HepG2 (cell line): ENCODE measurements around the gene SRSF2. TPM values are rescaled to one million over a fixed set of nuclear protein-coding genes. Genes with fewer than 3 reads are reported as not detected.
A peak's percentile ranks its signal among the peaks of the same experiment; 100 is the strongest.

ENCODE experiments used
- ATF1 ChIP-seq: IDR thresholded peaks from 2 replicates; pipeline ENCODE4 v1.6.1; 2016; ENCODE audit warnings: mild to moderate bottlenecking, control low read depth
- ATF4 ChIP-seq, 2 experiments: fragments of 450-650 bp in 1 of 2; sonication (generic) in 1 of 2; formaldehyde crosslinking; IDR thresholded peaks; 2 replicates each; pipeline versions ENCODE4 v1.5.0 to v1.8.0; 2020 to 2022; ENCODE audit warnings: mild to moderate bottlenecking in 1 of 2, missing genetic modification reagents in 1 of 2
- CENPT ChIP-seq: sonication (generic); formaldehyde crosslinking; IDR thresholded peaks from 2 replicates; pipeline ENCODE4 v1.8.0; 2022; ENCODE audit warnings: low read depth, mild to moderate bottlenecking, moderate library complexity, missing genetic modification reagents
- FOSL2 ChIP-seq: sonication (generic); formaldehyde crosslinking; IDR thresholded peaks from 2 replicates; pipeline ENCODE4 v1.4.0; 2020; ENCODE audit warnings: missing genetic modification reagents
- HOXA7 ChIP-seq: sonication (generic); formaldehyde crosslinking; IDR thresholded peaks from 2 replicates; pipeline ENCODE4 v1.8.1; 2022; ENCODE audit warnings: mild to moderate bottlenecking, missing genetic modification reagents, moderate library complexity
- JARID2 ChIP-seq: sonication (generic); formaldehyde crosslinking; IDR thresholded peaks from 2 replicates; pipeline ENCODE4 v1.8.1; 2023; ENCODE audit warnings: missing genetic modification reagents, inconsistent platforms; ENCODE audit not compliant: insufficient replicate concordance
- MAFF ChIP-seq: IDR thresholded peaks from 2 replicates; pipeline ENCODE4 v1.6.1; 2011; ENCODE audit warnings: low read depth, low read length, improper control_type of control experiment
- NFIC ChIP-seq: IDR thresholded peaks from 2 replicates; pipeline ENCODE4 v1.6.1; 2012; ENCODE audit warnings: mild to moderate bottlenecking, low read length, inconsistent platforms
- PRMT3 ChIP-seq: sonication (generic); formaldehyde crosslinking; IDR thresholded peaks from 2 replicates; pipeline ENCODE4 v1.8.1; 2022; ENCODE audit warnings: low read depth, mild to moderate bottlenecking, moderate library complexity, missing genetic modification reagents, borderline replicate concordance
- RBM39 ChIP-seq: fragments of 200-400 bp; formaldehyde crosslinking; IDR thresholded peaks from one replicate; pipeline ENCODE4 v1.6.1; 2018; ENCODE audit warnings: antibody characterized with exemption, mild to moderate bottlenecking, low read depth, low read length; ENCODE audit not compliant: poor library complexity, severe bottlenecking
- WIZ ChIP-seq: sonication (generic); formaldehyde crosslinking; IDR thresholded peaks from 2 replicates; pipeline ENCODE4 v1.5.1; 2020; ENCODE audit warnings: mild to moderate bottlenecking, missing genetic modification reagents
- ZBTB26 ChIP-seq: IDR thresholded peaks from 2 replicates; pipeline ENCODE4 v1.6.1; 2016; ENCODE audit warnings: missing compliant biosample characterization, missing genetic modification reagents, borderline replicate concordance
- ZC3H4 ChIP-seq: sonication (generic); formaldehyde crosslinking; IDR thresholded peaks from 2 replicates; pipeline ENCODE4 v1.4.0; 2020; ENCODE audit warnings: missing genetic modification reagents, borderline replicate concordance
- ZNF281 ChIP-seq: sonication (generic); formaldehyde crosslinking; IDR thresholded peaks from 2 replicates; pipeline ENCODE4 v1.4.0; 2020; ENCODE audit warnings: missing genetic modification reagents, borderline replicate concordance
- ZNF570 ChIP-seq: sonication (generic); formaldehyde crosslinking; IDR thresholded peaks from 2 replicates; pipeline ENCODE4 v1.4.0; 2020; ENCODE audit warnings: mild to moderate bottlenecking, missing genetic modification reagents, borderline replicate concordance
- ZNF768 ChIP-seq: sonication (generic); formaldehyde crosslinking; IDR thresholded peaks from 2 replicates; pipeline ENCODE4 v1.4.0; 2020; ENCODE audit warnings: missing genetic modification reagents
- polyA plus RNA-seq, 8 experiments: library from polyadenylated mRNA; depleted of rRNA in 3 of 8; stranded (reverse) in 7 of 8; unstranded in 1 of 8; fragments of >200 nt; fragmentation: Illumina TruSeq in 4 of 8; extraction: Trizol in 4 of 8; gene quantifications; 2 replicates each; pipeline versions ENCODE4 v1.2.1 to v1.2.3, GENCODE V29; 2011 to 2016; ENCODE audit warnings: low read depth in 4 of 8, missing spikeins in 1 of 8, mixed read lengths in 1 of 8; ENCODE audit not compliant: insufficient read depth in 1 of 8
- total RNA-seq, 5 experiments: library from RNA; depleted of rRNA; stranded (reverse); fragments of >200 nt; fragmentation: Illumina TruSeq; extraction: Trizol; gene quantifications; 2 replicates each; pipeline ENCODE4 v1.2.3, GENCODE V29; 2016; ENCODE audit warnings: low read depth in 1 of 5
- TF ChIP-seq, protein P1 (sequence below): sonication (generic); formaldehyde crosslinking; IDR thresholded peaks from 2 replicates; pipeline ENCODE4 v1.5.0; 2020; ENCODE audit warnings: missing genetic modification reagents, mild to moderate bottlenecking, borderline replicate concordance
- TF ChIP-seq, protein P2 (sequence below): sonication (generic); formaldehyde crosslinking; IDR thresholded peaks from 2 replicates; pipeline ENCODE4 v1.8.0; 2022; ENCODE audit warnings: mild to moderate bottlenecking, missing genetic modification reagents; ENCODE audit not compliant: insufficient replicate concordance

The SRSF2 gene
- total and polyA plus RNA-seq, 2 of the 13 experiments (the other 11 are each of a cell fraction or from before 2014, with no cell fraction given) = 306 to 319 TPM

DNA sequence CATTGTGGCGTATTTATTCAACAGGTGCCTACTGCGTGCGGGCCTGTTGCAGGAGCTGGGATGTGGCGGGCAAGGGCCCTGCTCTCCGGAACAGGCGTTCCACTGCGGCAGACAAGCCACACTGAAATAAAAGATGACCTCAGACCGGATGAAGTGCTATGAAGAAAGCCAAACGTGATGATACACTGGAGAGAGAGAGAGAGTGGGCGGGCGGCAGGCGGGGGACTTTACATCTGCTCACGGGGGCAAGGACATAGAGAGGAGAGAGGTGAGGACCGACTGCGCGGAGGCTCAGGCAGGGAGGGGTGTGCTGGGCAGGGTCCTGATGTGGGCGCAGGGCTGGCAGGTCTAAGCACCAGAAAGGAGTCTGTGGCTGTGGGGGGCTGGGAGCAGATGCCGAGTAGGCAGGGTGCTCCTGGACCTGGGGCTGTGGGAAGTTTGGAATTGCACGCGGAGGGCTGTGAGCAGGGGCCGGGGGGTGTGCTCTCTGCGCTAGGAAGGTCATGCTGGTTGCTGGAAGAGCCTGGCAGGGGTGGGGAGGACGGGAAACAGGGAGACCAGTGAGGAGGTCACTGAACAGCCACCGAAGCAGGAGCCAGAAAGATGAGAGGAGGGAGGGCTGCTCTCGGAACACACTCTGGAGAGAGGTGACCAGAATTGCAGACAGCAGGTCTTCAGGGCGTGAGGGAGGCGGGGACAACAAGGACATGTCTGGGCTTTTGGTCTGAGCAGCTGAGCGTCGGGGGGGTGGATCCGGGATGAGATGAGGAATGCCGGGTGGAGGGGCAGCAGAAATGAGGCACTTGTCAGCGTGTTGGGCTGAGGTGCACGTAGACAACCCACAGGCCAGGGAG, 36.3 kb downstream of the SRSF2 start (continued):
- TF ChIP-seq ATF4 (CRISPR knock-in tag; IDR thresholded peaks at IDR 0.05) (peak in 1 of 2 experiments; percentile 31; a peak in 1 of 4 replicates), ZNF570 (CRISPR knock-in tag) (0 out of 2 replicates have a peak, but pooled peaks have one; percentile 28), JARID2 (no peak), MAFF (no peak), PRMT3 (CRISPR knock-in tag) (no peak), RBM39 (peak; percentile 43), ZNF281 (no peak; the same call in 1 of the 2 replicates), FOSL2 (CRISPR knock-in tag) (peak; percentile 66), WIZ (CRISPR knock-in tag) (no peak), ZNF768 (CRISPR knock-in tag) (no peak), ATF1 (no peak), CENPT (CRISPR knock-in tag) (no peak), NFIC (no peak), HOXA7 (CRISPR knock-in tag) (no peak), ZC3H4 (CRISPR knock-in tag) (no peak), ZBTB26 (CRISPR knock-in tag) (no peak)
- TF ChIP-seq, protein P1, sequence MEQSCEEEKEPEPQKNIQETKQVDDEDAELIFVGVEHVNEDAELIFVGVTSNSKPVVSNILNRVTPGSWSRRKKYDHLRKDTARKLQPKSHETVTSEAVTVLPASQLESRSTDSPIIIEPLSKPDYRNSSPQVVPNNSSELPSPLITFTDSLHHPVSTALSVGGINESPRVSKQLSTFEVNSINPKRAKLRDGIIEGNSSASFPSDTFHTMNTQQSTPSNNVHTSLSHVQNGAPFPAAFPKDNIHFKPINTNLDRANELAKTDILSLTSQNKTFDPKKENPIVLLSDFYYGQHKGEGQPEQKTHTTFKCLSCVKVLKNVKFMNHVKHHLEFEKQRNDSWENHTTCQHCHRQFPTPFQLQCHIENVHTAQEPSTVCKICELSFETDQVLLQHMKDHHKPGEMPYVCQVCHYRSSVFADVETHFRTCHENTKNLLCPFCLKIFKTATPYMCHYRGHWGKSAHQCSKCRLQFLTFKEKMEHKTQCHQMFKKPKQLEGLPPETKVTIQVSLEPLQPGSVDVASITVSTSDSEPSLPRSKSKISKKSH (CRISPR knock-in tag) = peak; percentile 15; the same call in 1 of the 2 replicates
- TF ChIP-seq, protein P2, sequence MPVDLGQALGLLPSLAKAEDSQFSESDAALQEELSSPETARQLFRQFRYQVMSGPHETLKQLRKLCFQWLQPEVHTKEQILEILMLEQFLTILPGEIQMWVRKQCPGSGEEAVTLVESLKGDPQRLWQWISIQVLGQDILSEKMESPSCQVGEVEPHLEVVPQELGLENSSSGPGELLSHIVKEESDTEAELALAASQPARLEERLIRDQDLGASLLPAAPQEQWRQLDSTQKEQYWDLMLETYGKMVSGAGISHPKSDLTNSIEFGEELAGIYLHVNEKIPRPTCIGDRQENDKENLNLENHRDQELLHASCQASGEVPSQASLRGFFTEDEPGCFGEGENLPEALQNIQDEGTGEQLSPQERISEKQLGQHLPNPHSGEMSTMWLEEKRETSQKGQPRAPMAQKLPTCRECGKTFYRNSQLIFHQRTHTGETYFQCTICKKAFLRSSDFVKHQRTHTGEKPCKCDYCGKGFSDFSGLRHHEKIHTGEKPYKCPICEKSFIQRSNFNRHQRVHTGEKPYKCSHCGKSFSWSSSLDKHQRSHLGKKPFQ (CRISPR knock-in tag) = peak; percentile 73
